Brain microvascular endothelial cell (primary cell): Measurements from ENCODE around the gene GPR63.

Source experiments
- DNase-seq: peaks from one replicate; pipeline ENCODE4 v3.0.0-alpha.2; 2020
- H3K27ac ChIP-seq: fragments of 250-450 bp; sonication (Bioruptor Pico); 2 replicates; pipeline ENCODE4 v1.5.1; 2020; ENCODE audit warnings: mild to moderate bottlenecking, moderate library complexity
- H3K27me3 ChIP-seq: fragments of 250-450 bp; sonication (Bioruptor Pico); replicated peaks from 2 replicates; pipeline ENCODE4 v1.5.1; 2020; ENCODE audit warnings: mild to moderate bottlenecking
- H3K36me3 ChIP-seq: fragments of 250-450 bp; sonication (Bioruptor Pico); replicated peaks from 2 replicates; pipeline ENCODE4 v1.5.1; 2020; ENCODE audit warnings: mild to moderate bottlenecking
- H3K4me3 ChIP-seq: 2 replicates; pipeline ENCODE4 v1.5.1; 2011; ENCODE audit warnings: low read depth, mild to moderate bottlenecking, control low read depth, low read length, moderate library complexity
- in situ Hi-C: cut with HindIII; loops from 2 replicates; pipeline ENCODE4 v1.10.0; 2017; ENCODE audit warnings: low sequenced_read_pairs, low pct_ligation_motif_present
- TF ChIP-seq, protein P1 (sequence below): IDR thresholded peaks from 2 replicates; pipeline ENCODE4 v1.5.1; 2011; ENCODE audit warnings: low read depth, mild to moderate bottlenecking, moderate library complexity, low read length, control low read depth, inconsistent platforms; ENCODE audit errors: missing control alignments

Gene GPR63

DNA sequence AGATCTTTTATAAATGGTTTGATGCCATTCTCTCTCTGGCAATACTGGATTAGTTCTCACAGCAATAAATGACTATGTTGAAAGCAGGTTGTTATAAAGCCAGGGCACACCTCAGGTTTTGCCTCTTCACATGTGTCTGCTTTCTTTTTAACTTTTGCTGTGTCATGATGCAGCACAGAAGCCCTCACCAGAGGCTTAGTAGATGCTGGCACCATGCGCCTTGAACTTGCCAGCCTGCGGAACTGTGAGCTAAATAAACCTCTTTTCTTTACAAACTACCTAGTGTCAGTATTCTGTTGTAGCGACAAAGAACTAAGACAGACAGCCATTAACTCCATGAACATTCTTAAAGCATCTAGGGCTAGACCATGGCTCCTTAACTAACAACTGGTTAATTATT, 15.3 kb upstream of the GPR63 start:
- no peaks in the 10 kb centered on the region for H3K27me3 ChIP-seq
- TF ChIP-seq, protein P1, sequence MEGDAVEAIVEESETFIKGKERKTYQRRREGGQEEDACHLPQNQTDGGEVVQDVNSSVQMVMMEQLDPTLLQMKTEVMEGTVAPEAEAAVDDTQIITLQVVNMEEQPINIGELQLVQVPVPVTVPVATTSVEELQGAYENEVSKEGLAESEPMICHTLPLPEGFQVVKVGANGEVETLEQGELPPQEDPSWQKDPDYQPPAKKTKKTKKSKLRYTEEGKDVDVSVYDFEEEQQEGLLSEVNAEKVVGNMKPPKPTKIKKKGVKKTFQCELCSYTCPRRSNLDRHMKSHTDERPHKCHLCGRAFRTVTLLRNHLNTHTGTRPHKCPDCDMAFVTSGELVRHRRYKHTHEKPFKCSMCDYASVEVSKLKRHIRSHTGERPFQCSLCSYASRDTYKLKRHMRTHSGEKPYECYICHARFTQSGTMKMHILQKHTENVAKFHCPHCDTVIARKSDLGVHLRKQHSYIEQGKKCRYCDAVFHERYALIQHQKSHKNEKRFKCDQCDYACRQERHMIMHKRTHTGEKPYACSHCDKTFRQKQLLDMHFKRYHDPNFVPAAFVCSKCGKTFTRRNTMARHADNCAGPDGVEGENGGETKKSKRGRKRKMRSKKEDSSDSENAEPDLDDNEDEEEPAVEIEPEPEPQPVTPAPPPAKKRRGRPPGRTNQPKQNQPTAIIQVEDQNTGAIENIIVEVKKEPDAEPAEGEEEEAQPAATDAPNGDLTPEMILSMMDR, result no peak
- in situ Hi-C loops, result no loop called here
- H3K36me3 ChIP-seq, result no peaks in the 10 kb centered on the region
- no peak overlapping the region for H3K4me3 ChIP-seq
- no peak for DNase-seq
- no peak overlapping the region for H3K27ac ChIP-seq

DNA sequence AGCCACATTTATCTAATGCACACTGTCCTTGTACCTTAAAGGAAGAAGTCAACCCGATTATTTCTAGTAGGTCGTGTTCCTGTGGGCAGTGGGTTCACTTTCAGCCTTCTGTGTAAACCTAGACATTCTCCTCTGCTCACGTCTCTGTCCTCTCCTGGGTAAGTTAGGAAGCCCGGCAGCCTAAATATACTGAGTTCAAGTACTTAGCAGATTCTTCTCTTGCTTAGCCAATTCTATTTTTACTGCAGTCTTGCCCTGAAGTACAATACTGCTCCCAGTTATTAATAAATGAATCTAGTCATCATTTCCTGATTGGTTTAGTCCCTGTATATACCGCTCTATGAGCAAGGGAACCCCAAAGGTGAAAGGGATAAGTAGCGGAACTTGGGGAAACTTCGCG, 14.6 kb upstream of the GPR63 start:
- no peak for DNase-seq
- no peaks in the 10 kb centered on the region for H3K36me3 ChIP-seq
- H3K27ac ChIP-seq, result no peak overlapping the region
- TF ChIP-seq, protein P1, result no peak
- no peaks in the 10 kb centered on the region for H3K27me3 ChIP-seq
- in situ Hi-C loops, result no loop called here
- H3K4me3 ChIP-seq, result no peak overlapping the region

DNA sequence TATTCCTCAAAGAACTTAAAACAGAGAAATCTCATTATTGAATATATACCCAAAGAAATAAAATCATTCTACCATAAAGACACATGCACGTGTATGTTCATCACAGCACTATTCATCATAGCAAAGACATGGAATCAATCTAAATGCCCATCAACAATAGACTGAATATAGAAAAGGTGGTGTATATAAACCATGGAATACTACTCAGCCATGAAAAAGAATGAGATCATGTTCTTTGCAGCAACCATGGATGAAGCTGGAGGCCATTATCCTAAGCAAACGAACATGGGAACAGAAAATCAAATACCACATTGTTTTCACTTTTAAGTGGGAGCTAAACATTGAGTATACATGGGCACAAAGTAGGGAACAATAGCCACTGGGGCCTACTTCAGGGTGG, 12.3 kb upstream of the GPR63 start:
- Histone ChIP-seq H3K4me3 (no peak overlapping the region), H3K27ac (no peak overlapping the region), H3K27me3 (no peaks in the 10 kb centered on the region), H3K36me3 (no peaks in the 10 kb centered on the region)
- in situ Hi-C loops, result no loop called here
- TF ChIP-seq, protein P1, result no peak
- DNase-seq, result no peak

DNA sequence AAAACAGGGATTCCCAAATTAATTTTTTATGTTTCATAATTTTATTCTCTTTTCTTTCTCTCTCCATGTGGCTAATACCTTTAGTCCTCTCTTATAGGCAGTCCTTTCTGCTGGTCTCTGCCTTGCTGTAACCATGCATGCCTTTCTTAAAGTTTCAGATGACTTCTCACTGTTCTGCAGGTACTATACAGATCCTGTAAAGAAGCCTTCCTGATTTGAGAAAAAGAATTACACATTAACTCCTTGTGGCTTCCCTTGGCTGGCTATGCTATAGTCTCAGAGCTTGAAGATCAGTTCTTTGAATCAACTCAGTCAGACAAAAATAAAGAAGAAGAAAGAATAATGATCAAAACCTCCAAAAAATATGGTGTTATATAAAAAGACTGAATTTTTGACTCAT, 7.3 kb upstream of the GPR63 start:
- no peak overlapping the region for H3K27ac ChIP-seq
- no peak overlapping the region for H3K4me3 ChIP-seq
- no peak for DNase-seq
- H3K27me3 ChIP-seq, result no peaks in the 10 kb centered on the region
- H3K36me3 ChIP-seq, result no peaks in the 10 kb centered on the region
- in situ Hi-C loops, result no loop called here
- TF ChIP-seq, protein P1, result no peak

DNA sequence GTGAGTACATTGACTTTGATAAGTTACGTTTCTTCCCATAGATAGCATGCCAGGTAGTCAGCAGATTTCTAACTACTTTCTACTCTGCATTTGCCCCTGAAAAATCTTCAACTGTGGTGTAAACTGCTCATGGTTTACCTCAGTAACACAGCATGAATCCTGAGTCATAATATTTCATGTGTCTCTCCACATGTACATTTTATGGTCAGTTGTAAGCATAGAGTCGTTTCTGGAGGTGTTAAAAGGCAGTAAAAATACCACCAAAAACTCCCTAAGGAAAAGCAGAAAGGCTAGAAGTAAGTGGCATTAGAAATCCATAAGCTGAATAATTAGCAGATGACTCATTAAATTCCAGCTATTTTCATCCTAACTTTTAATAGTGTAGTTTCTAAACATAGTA, 4.1 kb upstream of the GPR63 start:
- TF ChIP-seq, protein P1, result no peak
- Histone ChIP-seq H3K27ac (no peak overlapping the region), H3K27me3 (no peaks in the 10 kb centered on the region), H3K36me3 (no peaks in the 10 kb centered on the region), H3K4me3 (no peak overlapping the region)
- no peak for DNase-seq
- in situ Hi-C loops, result no loop called here

DNA sequence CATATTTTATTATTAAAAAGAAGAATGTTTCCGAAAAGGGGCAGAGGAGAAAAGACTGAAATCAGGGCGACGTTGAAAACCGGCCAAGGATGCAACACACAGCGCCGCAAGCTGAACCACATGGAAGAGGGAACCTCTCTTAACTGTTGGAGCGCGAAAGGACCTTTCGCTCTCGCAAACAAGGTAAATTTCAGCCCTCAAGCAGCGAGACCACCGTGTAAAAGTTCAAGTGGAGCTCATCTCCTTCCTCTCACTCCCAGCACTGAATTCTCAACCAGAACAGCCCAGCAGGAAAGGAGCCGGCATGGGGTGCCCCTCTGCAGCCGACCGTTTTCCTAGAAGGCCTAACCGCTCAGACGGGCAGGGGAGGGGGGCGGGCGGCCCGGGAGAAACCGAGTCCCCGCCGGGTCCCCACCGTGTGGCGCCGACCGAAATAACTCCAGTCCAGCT, 621 bp downstream of the GPR63 start:
- H3K27ac ChIP-seq, result no peak overlapping the region
- H3K4me3 ChIP-seq, result peak overlapping the region; percentile 65
- no peaks in the 10 kb centered on the region for H3K27me3 ChIP-seq
- in situ Hi-C loops, result no loop called here
- TF ChIP-seq, protein P1, result no peak
- peak; percentile 14 for DNase-seq
- no peaks in the 10 kb centered on the region for H3K36me3 ChIP-seq
